ENCODE results near the gene ZNF485. TPM values are rescaled to one million over a fixed set of nuclear protein-coding genes. Genes with fewer than 3 reads are reported as not detected.

ZNF485 gene
- total and polyA plus RNA-seq, 4 donors, result 1.5 to 4.4 (median 3.2) TPM

DNA sequence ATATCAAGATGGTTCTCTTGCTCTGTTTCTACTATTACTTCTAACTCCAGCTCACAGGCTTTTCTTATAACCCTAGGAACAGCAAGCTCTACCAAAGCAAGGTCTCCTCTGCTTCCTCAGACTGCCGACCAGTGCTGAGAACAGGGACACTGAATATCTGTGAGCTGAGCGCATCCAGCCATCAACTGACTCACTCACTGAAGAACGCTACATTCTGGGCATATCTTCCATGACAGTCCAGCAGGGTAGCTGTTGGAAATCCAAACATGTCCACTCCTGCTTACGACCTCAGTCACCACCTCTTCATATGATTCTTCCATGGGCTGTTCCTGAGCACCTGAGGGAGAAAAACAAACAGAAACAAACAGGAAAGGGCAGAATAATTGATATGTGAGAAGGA lies 39.6 kb downstream of the ZNF485 start:
- ATAC-seq (ENCODE audit: insufficient read depth, low FRiP score) (no peak), DNase-seq (no peak)
- H3K27me3 ChIP-seq (ENCODE audit: control insufficient read depth in 3 of 3, insufficient read depth in 3 of 3, low read length in 2 of 3), result no peaks in the 10 kb centered on the region
- TF ChIP-seq, protein P1, sequence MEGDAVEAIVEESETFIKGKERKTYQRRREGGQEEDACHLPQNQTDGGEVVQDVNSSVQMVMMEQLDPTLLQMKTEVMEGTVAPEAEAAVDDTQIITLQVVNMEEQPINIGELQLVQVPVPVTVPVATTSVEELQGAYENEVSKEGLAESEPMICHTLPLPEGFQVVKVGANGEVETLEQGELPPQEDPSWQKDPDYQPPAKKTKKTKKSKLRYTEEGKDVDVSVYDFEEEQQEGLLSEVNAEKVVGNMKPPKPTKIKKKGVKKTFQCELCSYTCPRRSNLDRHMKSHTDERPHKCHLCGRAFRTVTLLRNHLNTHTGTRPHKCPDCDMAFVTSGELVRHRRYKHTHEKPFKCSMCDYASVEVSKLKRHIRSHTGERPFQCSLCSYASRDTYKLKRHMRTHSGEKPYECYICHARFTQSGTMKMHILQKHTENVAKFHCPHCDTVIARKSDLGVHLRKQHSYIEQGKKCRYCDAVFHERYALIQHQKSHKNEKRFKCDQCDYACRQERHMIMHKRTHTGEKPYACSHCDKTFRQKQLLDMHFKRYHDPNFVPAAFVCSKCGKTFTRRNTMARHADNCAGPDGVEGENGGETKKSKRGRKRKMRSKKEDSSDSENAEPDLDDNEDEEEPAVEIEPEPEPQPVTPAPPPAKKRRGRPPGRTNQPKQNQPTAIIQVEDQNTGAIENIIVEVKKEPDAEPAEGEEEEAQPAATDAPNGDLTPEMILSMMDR (IDR thresholded peaks at IDR 0.05; ENCODE audit: control extremely low read depth, extremely low read depth), result no peak
- H3K27ac ChIP-seq (ENCODE audit: low read depth in 1 of 2, low read length in 1 of 2), result no peak overlapping the region
- H3K36me3 ChIP-seq (ENCODE audit: control insufficient read depth in 4 of 4, insufficient read depth in 4 of 4, low read length in 4 of 4), result peaks cover 14 to 48% (median 38%) of the 10 kb centered on the region in 4 donors
- WGBS, 2 donors, result 97 to 98% methylated on average over 4 of the region's 4 CpGs
- peaks cover 0 to 5% (median 2%) of the 10 kb centered on the region in 5 donors for H3K4me1 ChIP-seq (ENCODE audit: control insufficient read depth in 5 of 5, insufficient read depth in 5 of 5, low read length in 5 of 5)
- H3K9ac ChIP-seq (ENCODE audit: insufficient read depth in 1 of 2, low read length in 2 of 2), result no peak overlapping the region
- H3K4me3 ChIP-seq, result no peak overlapping the region
- H3K9me3 ChIP-seq (ENCODE audit: control insufficient read depth in 4 of 4, insufficient read depth in 3 of 4, low read length in 3 of 4), result peaks cover 19 to 58% (median 38%) of the 10 kb centered on the region in 4 donors

DNA sequence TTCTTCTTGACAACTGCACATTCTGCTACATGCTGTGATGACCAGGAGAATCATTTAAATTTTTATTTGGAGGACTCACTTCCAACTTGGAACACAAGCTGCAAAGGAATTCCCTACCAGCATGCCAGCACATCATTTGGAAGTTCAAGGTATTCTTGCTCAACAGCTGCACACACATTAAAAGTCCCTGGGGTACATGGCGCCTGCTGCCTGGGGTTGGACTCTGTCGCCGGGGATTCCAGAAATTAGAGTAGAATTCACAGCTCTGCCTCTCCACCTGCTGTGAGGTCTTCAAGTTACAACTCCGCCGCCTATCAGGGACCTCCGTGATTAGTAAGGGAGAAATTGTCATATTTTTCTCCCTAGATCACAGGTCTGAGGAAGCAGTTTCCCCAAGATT lies 41.3 kb downstream of the ZNF485 start:
- DNase-seq, result no peak
- Histone ChIP-seq H3K36me3 (ENCODE audit: control insufficient read depth in 4 of 4, insufficient read depth in 4 of 4, low read length in 4 of 4) (peaks cover 13 to 41% (median 37%) of the 10 kb centered on the region in 4 donors), H3K27me3 (ENCODE audit: control insufficient read depth in 3 of 3, insufficient read depth in 3 of 3, low read length in 2 of 3) (no peaks in the 10 kb centered on the region), H3K4me1 (ENCODE audit: control insufficient read depth in 5 of 5, insufficient read depth in 5 of 5, low read length in 5 of 5) (peaks cover 0 to 5% (median 2%) of the 10 kb centered on the region in 5 donors), H3K4me3 (no peak overlapping the region), H3K9me3 (ENCODE audit: control insufficient read depth in 4 of 4, insufficient read depth in 3 of 4, low read length in 3 of 4) (peaks cover 11 to 45% (median 34%) of the 10 kb centered on the region in 4 donors), H3K27ac (ENCODE audit: low read depth in 1 of 2, low read length in 1 of 2) (no peak overlapping the region), H3K9ac (ENCODE audit: insufficient read depth in 1 of 2, low read length in 2 of 2) (no peak overlapping the region)
- WGBS, 2 donors, result 97 to 99% methylated on average over 6 of the region's 6 CpGs
- TF ChIP-seq, protein P1 (IDR thresholded peaks at IDR 0.05; ENCODE audit: control extremely low read depth, extremely low read depth), result no peak
- ATAC-seq (ENCODE audit: insufficient read depth, low FRiP score), result no peak

DNA sequence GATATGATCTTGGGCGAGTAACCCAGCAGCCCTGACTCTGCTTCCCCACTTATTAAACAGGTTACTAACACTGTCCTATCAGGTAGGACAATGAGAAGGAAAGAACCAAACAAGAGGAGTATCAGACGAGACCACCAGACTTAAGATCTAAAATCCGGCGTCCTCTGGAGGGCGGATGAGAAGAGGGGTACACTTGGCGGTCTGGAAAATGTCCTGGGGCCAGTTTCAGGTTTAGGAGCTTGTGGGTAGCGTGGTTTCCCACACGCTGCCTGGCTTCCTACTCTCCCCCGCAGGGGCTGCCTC lies 41.8 kb downstream of the ZNF485 start:
- Histone ChIP-seq H3K36me3 (ENCODE audit: control insufficient read depth in 4 of 4, insufficient read depth in 4 of 4, low read length in 4 of 4) (peaks cover 13 to 36% (median 33%) of the 10 kb centered on the region in 4 donors), H3K27ac (ENCODE audit: low read depth in 1 of 2, low read length in 1 of 2) (peak overlapping the region; percentile 74 to 92), H3K9ac (ENCODE audit: insufficient read depth in 1 of 2, low read length in 2 of 2) (peak overlapping the region in 1 of 2 donors; percentile 74), H3K27me3 (ENCODE audit: control insufficient read depth in 3 of 3, insufficient read depth in 3 of 3, low read length in 2 of 3) (no peaks in the 10 kb centered on the region), H3K9me3 (ENCODE audit: control insufficient read depth in 4 of 4, insufficient read depth in 3 of 4, low read length in 3 of 4) (peaks cover 11 to 40% (median 31%) of the 10 kb centered on the region in 4 donors), H3K4me1 (ENCODE audit: control insufficient read depth in 5 of 5, insufficient read depth in 5 of 5, low read length in 5 of 5) (peaks cover 0 to 5% (median 2%) of the 10 kb centered on the region in 5 donors), H3K4me3 (peak overlapping the region; percentile 79)
- TF ChIP-seq, protein P1 (IDR thresholded peaks at IDR 0.05; ENCODE audit: control extremely low read depth, extremely low read depth), result no peak
- no peak for ATAC-seq (ENCODE audit: insufficient read depth, low FRiP score)
- 42 to 48% methylated on average over 9 of the region's 9 CpGs for WGBS, 2 donors
- peak in 1 of 3 donors; percentile 34 for DNase-seq

Measured in lung (tissue), 12 donors.